ENCODE data around the gene MSH2.
"Not testable (repeated sequence)": the region's sequence is repeated elsewhere in the genome, so short reads cannot be mapped to it uniquely, and the experiment has no call there.

The MSH2 gene

DNA sequence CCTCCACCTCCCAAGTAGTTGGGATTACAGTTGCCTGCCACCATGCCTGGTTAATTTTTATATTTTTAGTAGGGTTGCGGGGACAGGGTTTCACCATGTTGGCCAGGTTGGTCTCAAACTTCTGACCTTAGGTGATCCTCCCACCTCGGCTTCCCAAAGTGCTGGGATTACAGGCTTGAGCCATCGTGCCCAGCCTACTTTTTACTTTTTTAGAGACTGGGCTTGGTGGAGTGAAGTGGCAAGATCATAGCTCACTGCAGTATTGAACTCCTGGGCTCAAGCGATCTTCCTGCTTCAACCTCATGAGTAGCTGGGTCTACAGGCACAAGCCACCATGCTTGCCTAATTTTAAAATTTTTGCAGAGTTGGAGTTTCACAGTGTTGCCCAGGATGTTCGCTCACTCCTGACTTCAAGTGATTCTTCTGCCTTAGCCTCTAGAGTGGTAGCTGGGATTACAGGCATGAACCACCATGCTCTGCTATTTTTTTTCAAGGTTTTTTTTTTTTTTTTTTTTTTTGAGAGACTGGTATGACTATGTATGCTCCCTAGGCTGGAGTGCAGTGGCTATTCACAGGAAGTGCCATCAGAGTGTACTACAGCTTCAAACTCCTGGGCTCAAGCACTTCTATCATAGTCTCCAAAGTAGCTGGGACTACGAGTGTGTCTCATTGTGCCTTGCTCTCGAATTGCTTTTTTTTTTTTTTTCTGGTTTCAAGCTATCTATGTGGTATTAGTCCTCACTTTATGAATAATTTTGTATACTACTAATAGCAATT is 11.9 kb downstream of the MSH2 start:
- no peak for DNase-seq

DNA sequence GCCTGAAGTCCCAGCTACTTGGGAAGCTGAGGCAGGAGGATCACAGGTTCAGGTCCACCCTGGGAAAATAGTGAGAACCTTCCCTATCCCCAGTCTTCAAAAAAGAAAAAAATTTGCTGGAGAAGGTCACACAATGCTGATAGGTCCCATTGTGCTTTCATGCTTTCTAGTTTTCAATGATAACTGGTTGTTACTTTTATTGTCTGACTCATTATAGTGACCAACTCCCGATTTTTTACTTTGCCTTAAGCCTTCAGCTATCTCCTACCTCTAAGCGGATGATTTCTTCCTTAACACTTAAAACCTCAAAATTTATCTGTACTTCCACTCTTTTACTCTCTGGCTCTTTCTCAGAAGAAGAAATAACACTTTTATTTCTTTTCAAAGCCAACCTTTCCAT is 17.3 kb downstream of the MSH2 start:
- DNase-seq, result no peak

DNA sequence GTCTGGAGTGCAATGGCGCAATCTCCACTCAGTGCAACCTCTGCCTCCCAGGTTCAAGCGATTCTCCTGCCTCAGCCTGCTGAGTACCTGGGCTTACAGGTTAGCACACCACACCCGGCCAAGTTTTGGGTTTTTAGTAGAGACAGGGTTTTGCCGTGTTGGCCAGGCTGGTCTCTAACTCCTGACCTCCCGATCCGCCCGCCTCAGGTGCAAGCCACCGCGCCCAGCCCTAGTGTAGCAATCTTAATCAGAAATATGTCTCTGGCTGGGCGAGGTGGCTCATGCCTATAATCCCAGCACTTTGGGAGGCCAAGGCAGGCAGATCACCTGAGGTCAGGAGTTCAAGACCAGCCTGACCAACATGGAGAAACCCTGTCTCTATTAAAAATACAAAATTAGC is 17.7 kb downstream of the MSH2 start:
- DNase-seq, result not testable (repeated sequence)

DNA sequence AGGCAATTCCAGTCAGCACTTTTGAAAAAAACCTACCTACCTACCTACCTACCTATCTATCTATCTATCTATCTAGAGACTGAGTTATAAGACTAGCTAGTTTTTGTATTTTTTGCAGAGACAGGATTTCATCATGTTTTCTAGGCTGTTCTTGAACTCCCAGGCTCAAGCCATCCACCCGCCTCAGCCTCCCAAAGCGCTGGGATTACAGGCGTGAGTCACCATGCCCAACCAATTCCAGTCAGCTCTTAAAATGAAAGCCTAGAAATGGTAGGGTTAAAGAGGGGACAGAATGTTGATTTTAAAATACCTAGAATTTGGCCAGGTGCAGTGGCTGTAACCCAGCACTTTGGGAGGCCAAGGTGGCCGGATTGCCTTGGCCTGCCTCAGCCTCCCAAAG is 19.1 kb downstream of the MSH2 start:
- no peak for DNase-seq

DNA sequence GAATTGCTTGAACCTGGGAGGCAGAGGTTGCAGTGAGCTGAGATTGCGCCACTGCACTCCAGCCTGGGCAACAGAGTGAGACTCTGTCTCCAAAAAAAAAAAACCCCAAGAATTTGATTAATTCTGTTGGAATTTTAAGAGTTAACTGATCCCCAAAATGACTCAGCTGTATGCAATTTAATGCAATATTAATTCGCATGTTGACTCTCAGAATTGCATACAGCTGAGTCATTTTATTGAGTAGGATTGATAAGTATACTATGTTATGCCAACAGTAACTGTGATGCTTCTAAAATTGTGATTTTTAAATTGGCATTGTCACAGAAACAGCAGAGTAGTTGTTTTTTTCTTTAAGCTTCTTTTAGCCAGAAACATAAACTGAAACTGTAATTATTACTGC is 19.6 kb downstream of the MSH2 start:
- DNase-seq, result no peak

DNA sequence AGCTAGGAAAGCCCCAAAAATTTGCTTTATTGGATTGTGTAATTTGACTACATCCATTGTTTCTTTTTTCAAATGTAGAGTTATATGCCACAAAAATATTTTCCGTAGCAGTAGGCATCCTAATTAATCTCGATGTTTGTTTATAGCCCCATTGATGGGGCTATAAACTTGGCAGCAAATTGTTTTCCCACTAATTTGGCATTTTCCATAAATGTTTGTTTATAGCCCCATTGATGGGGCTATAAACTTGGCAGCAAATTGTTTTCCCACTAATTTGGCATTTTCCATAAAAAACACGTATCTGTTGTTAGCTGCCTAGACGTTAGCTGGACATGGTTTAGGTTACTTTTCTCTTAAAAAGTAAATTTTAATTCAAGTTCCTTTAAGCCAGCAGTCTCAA is 23.8 kb downstream of the MSH2 start:
- DNase-seq, result no peak

DNA sequence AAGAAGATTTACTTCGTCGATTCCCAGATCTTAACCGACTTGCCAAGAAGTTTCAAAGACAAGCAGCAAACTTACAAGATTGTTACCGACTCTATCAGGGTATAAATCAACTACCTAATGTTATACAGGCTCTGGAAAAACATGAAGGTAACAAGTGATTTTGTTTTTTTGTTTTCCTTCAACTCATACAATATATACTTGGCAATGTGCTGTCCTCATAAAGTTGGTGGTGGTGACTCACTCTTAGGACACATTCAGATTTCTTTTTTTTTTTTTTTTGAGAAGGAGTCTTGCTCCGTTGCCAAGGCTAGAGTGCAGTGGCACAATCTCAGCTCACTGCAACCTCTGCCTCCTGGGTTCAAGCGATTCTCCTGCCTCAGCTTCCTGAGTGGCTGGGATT is 26.8 kb downstream of the MSH2 start:
- no peak for DNase-seq

DNA sequence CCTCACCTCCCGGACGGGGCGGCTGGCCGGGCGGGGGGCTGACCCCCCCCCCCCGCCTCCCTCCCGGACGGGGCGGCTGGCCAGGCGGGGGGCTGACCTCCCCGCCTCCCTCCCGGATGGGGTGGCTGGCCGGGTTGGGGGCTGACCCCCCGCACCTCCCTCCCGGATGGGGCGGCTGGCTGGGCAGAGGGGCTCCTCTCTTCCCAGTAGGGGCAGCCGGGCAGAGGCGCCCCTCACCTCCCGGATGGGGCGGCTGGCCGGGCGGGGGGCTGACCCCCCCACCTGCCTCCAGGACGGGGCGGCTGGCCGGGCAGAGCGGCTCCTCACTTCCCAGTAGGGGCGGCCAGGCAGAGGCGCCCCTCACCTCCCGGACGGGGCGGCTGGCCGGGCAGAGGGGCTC is 30.1 kb downstream of the MSH2 start:
- not testable (repeated sequence) for DNase-seq

DNA sequence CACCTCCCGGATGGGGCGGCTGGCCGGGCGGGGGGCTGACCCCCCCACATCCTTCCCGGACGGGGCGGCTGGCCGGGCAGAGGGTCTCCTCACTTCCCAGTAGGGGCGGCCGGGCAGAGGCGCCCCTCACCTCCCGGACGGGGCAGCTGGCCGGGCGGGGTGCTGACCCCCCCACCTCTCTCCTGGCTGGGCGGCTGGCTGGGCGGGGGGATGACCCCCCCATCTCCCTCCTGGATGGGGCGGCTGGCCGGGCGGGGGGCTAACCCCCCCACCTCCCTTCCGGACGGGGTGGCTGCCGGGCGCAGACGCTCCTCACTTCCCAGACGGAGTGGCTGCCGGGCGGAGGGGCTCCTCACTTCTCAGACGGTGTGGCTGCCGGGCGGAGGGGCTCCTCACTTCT is 30.5 kb downstream of the MSH2 start:
- not testable (repeated sequence) for DNase-seq

DNA sequence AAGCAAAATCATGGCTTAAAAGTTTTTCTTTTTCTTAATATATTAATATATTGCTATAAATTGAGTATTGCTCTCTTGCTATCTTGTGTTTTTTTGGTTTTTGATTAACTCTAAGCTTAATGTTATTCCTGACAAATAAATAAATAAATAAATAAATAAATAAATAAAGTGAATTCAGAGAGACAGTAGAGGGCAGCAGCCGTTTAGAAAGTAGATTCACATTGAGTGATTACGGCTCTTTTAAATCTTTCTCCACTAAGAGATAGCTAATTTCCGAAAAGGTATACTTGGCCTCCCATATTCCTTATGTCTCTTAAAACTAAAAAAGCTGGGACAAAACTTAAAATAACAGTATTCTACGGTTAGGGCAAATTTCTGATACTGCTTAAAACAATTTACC is 34.3 kb downstream of the MSH2 start:
- no peak for DNase-seq

DNA sequence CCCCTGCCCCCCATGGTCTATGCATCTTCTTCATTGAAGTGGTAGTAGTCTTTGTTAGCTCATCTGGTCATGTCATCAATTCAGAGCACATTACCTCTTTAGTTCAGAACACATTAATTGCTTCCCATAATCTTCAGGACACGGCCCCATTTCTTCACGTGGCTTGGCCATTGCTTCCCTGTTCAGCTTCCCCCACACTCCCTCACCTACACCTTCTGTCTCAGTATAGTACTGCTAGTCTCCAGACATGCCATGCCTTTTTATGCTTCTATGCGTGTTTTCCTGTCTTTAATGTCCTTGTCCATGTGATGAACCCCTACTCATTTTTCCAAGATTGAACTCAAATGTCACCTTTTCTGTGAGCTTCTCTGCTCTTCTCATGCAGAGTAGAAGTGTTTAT is 35.1 kb downstream of the MSH2 start:
- DNase-seq, result no peak

DNA sequence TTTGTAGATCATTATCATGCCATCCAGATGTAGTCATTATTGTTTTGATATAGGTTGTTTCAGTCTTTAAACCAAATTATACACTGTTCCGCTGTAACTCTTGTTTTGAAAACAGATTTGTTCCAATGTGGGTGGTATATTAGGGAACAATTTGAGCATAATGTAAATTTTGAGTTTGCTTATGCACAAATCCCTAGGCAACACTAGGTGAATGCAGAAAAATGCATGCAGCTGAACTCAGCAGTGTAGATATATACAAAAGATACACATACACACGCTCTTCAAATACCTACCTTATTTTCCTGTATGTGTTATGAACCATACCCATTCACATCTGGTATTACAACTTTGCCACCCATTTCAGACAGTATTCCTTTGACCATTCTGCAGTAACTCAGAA is 35.8 kb downstream of the MSH2 start:
- DNase-seq, result no peak

DNA sequence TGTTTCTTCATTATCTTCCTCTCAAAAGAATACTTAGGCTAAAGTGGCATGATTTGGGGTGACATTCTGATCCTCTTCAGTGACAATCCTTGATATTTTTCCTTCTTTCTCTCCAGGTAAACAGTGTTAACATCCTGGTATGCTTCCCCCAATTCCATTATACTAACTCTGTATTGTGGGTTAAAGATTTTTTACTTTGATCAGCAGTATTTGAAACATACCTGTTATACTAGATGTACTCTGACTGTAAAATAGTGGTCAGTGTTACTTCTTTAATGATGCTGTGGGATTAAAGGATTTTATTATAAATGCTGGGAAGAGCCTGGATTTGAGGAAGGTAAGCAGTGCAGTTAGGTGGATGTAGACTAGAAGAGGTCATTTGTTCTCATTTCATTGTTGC is 48.8 kb downstream of the MSH2 start:
- no peak for DNase-seq

DNA sequence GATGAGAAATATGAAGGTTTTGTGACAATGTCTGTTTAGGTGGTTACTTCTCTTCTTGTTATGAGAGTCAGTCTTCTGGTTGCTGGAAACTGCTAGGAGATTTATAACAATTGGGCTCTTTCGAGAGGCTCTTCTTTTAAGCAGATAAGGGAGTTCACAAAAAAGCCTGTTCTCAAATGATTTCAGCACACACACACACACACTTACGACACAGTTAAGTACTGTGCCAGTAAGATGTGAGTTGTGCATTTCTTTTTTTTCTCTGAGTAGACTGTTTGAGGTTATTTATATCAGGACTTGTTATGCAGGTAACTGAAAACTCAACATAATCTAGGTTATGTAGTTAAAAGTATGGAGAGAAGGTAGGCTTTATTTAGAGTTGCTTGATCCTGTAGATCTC is 49.8 kb downstream of the MSH2 start:
- no peak for DNase-seq

DNA sequence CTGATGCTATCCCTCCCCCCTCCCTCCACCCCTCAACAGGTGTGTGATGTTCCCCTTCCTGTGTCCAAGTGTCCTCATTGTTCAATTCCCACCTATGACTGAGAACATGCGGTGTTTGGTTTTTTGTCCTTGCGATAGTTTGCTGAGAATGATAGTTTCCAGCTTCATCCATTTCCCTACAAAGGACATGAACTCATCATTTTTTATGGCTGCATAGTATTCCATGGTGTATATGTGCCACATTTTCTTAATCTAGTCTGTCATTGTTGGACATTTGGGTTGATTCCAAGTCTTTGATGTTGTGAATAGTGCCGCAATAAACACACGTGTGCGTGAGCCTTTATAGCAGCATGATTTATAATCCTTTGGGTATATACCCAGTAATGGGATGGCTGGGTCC is 51.9 kb downstream of the MSH2 start:
- DNase-seq, result not testable (repeated sequence)

DNA sequence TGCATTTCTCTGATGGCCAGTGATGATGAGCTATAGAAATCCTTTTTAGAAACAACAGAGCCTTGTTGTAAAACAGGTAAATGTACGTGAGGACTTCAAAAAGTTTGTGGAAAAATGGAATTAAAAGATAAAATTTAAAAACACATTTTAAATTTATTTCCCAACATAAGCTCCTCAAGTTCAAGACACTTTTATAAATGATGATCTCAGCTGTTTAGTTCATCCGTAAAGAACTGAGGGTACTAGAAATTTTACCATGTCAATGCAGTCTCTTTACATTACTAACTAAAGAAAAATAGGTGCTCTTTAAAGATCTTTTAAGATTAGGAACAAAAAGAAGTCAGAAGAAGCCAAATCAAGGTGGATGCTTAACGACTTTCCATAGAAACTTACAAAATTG is 52.5 kb downstream of the MSH2 start:
- DNase-seq, result no peak

DNA sequence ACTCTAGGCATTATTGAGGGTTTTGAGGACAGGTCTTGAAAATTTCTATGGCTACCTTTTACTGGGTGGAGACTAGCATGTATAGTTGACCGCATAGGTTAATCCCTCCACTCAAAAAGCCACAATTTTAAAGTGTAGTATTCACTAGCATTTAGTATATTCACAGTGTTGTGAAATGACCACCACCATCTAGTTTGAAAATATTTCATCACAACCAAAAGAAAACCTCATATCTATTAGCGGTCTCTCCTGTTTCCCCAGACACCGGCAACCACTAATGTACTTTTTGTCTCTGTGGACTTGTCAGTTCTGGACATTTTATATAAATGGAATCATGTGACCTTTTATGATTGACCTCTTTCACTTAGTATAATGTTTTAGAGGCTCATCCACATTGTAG is 53.9 kb downstream of the MSH2 start:
- DNase-seq, result no peak

DNA sequence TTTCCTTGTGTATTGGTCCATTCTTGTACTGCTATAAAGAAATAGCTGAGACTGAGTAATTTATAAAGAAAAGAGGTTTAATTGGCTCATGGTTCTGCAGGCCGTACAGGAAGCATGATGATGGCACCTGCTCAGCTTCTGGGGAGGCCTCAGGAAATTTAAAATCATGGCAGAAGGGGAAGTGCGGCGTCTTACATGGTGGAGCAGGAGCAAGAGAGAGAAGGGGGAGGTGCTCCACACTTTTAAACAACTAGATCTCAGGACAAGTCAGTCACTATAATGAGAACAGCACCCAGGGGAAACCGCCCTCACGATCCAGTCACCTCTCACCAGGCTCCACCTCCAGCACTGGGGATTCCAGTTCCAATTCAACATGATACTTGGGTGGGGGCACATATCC is 54.3 kb downstream of the MSH2 start:
- no peak for DNase-seq

DNA sequence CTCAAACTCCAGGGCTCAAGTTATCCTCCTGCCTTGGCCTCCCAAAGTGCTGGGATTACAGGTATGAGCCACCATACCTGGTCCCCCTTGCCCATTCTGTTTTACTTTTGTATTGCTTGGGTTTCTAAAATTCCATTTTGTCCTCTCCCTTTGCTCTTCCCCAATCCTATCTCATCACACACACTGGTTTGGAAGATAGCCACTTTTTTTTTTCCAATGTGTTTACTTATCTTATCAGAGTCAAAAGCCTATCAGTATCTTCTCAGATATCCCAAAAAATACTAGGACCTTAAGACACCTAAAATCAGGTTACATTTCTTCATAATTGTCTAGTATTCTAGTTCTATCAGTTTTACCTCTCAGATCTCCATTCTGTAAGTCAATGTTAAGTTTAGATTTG is 56.1 kb downstream of the MSH2 start:
- DNase-seq, result no peak

DNA sequence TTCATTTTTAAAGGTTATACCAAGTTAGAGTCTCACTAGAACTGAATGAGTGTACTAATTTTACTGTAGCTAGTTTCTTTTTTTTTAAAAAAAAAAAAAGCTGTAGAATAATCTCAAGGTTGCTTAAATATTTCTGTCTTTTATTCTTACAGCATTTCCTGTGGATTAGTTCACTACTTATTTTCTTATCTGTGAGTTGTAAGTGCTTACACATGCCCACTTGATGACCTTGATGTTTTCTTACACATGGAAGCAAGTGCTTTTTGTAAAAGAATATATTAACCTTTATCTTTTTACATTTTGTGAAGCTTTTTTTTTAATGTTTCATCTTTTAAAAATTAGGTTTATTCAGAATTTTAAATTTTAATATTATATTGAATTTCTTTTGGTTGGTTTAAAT is 57.8 kb downstream of the MSH2 start:
- no peak for DNase-seq

DNA sequence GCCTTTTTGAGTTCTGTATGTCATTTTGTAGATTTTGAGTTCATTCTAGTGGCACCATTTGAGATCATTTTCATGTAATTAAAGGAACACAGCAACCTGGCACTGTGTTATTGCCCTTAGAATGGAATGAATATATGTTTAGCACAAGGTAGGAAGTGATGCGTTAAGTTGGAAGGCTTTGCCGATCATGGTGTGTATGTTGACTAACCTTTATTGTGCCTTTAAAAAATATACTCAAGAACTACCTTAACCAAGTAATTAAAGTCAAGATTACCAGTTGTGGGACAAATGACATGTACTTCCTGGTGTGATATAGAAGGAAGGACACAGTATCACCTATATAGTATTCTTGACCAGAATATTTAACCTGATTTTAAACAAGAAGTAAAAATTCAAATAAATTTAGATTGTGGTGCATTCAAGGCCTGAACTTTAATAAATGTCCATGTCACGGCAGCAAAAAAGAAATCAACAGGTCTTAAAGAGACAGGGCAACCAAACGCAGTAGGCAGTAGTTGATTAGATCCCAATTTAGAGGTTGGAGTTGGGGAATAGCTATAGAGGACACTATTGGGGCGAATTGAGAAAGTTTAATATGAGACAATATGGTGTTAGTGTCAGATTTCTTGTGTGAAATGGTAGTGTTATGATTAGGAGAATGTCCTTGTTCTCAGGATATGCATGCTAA is 68.6 kb downstream of the MSH2 start:
- DNase-seq, result no peak

DNA sequence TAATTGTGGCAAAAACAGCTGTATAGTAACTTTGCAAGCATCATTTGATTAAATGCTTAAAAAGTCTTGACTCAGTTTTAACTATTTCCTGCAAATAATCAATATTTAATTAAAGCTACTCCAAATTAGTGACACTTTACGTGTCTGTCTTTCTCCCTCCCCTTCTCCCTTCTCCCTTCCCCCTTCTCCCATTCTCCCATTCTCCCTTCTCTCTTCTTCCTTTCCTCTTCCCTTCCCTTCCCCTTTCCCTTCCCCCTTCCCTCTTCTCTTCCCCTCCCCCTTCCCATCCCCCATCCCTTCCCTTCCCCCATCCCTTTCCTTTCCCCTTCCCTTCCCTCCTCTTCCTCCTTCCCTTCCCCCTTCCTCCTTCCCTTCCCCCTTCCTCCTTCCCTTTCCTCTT is 76.9 kb downstream of the MSH2 start:
- DNase-seq, result no peak

DNA sequence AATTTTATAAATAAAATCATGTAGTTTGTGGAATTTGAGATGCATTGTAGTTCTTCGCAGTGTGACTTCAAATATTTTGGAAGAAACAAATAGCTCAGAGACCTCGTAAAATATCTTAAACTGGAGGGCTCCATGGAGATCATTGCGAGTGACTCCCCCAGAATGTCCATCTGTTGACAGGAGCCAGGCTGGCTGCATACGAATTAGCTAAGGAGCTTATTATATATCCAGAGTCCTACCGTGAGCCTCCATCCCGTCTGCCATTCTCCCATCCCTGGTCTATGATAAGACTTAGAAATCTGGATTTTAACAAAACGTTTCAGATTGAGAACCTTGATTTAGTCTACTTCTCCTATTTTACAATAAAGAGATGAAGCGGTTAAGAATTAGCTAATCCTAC is 80.2 kb downstream of the MSH2 start:
- DNase-seq, result no peak

DNA sequence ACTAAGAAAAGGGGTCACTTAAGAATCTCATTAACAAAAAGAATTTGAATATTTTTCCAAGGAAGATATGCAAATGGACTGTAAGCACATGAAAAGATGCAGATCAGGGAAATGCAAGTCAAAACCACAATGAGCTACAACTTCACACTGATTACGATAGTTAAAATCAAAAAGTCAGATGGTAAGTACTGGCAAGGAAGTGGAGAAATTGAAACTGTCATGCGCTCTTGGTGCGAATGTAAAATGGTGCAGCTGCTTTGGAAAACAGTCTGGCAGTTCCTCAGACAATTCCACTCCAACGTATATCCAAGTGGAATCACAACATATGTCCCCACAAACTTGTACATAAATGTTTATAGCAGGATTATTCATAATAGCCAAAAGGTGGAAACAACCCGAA is 81.4 kb downstream of the MSH2 start:
- no peak for DNase-seq

DNA sequence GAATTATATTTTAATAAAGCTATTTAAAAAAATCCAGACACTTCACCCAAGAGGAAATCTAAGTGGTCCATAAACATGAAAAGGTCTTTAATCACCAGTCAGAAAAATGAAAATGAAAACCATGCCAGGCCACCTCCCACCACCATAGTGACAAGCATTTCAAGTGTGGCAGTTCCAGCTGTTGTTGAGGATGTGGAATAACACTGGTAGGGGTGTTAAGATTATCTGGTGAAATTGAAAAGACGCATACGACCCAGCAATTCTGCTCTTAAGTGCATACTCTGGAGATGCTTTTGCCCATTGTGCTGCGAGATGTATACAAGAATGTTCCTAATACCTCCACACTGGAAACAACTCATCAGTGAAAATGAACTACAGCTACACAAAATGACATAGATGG is 82.2 kb downstream of the MSH2 start:
- DNase-seq, result no peak

Measured in activated CD8-positive, alpha-beta memory T cell treated with anti-CD3 and anti-CD28 coated beads, Interleukin-2, amount 50 U/mL, for 4 hours (primary cell).